BE2C (cell line): Measurements from ENCODE around the gene ZNF132.
A peak's percentile ranks its signal among the peaks of the same experiment; 100 is the strongest.

Source experiments
- DNase-seq: peaks from one replicate; pipeline ENCODE4 v3.0.0-alpha.2; 2020
- H3K27me3 ChIP-seq: fragments of 250-450 bp; sonication (Bioruptor Pico); 2 replicates; pipeline ENCODE4 v1.5.1; 2020; ENCODE audit warnings: mild to moderate bottlenecking
- H3K36me3 ChIP-seq: fragments of 250-450 bp; sonication (Bioruptor Pico); 2 replicates; pipeline ENCODE4 v1.5.1; 2020; ENCODE audit warnings: mild to moderate bottlenecking
- H3K4me1 ChIP-seq: fragments of 250-450 bp; sonication (Bioruptor Pico); 2 replicates; pipeline ENCODE4 v1.5.1; 2020
- H3K4me3 ChIP-seq: 2 replicates; pipeline ENCODE4 v1.5.1; 2011; ENCODE audit warnings: low read depth, low read length
- H3K9me3 ChIP-seq: fragments of 250-450 bp; sonication (Bioruptor Pico); 2 replicates; pipeline ENCODE4 v1.5.1; 2020
- CTCF ChIP-seq: IDR thresholded peaks from 2 replicates; pipeline ENCODE4 v1.5.1; 2012; ENCODE audit warnings: mild to moderate bottlenecking, low read depth, low read length

ZNF132 gene

DNA sequence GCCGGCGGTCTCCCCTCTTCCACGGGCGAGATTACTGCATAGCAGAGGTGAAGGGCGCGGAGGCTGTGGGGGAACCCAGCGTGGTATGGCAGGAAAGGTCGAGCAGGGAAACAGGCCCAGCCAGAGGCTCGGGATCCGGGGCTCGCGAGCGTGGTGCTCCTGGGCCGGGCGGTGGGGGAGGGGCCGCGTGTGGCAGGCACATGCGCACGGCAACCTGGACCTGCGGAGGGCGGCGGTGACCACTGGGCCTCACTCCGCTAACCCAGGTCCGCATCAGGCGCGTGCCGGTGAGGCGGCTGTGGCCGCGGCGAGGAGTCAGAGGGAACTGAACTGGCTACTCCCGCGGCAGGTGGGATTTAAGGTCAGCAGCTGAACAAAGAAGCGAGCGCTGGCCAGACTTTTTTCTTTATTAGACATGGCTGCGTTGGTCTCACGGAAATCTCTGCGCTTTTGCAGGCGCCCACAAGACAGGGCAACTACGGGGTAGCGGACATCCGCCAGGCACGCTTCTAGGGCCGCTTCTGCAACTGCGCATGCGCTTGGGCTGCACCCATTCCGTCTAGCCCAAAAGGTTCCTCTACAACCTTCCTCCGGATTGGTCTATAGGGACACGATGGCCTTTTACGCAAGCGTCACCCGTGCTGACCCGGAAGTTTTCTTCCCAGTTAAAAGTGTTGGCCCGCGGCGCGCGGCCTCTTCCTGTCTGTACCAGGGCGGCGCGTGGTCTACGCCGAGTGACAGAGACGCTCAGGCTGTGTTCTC, 53.2 kb downstream of the ZNF132 start, which contains the start of gene RPS5:
TSS of gene RPS5 (plus strand) at position 694 of the 762 bp plus-strand sequence. CDS start 869 bp downstream, outside the sequence.
- peak; percentile 96 for DNase-seq
- H3K36me3 ChIP-seq: peaks cover 45% of the 10 kb centered on the region
- H3K9me3 ChIP-seq: no peaks in the 10 kb centered on the region
- no peak for TF ChIP-seq CTCF
- H3K27me3 ChIP-seq: no peaks in the 10 kb centered on the region
- H3K4me1 ChIP-seq: peaks cover 7% of the 10 kb centered on the region
- peak within 1 kb of the TSS; percentile 100 for H3K4me3 ChIP-seq

DNA sequence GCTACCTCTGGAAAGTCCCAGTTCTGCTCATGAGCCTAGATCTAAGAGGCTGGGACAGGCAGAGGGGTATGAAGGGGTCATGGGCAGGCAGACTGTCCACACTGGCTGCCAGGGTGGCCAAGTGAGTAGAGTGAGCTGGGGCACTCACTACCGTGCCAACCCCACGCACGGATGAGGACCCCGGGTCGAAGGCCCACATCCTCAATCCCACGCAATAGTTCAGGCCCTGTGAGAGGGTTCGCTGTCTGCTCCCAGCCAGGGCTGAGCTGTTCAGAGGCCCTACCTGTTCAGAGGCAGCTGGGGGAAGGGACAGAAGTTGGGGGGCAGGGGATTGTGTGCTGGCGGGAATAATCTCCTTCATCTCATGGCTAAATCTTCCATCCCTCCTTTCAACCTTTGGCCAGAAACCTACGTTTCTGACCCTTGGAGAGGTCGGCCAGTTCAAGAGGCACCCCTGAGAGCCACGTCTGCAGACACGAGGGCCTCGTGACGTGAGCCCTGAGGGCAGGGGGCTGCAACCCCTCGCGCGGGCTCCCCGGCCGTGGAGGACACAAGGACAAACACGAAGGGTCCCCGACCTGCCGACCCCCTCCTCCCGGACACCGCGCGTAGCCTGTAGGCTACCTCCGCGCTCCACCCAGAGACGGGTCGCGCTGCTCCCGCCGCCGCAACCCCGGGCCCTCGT, 53.9 kb downstream of the ZNF132 start:
- Histone ChIP-seq H3K4me1 (peaks cover 7% of the 10 kb centered on the region), H3K9me3 (no peaks in the 10 kb centered on the region), H3K36me3 (peaks cover 37% of the 10 kb centered on the region), H3K27me3 (no peaks in the 10 kb centered on the region), H3K4me3 (peak overlapping the region; percentile 100)
- TF ChIP-seq CTCF: no peak
- DNase-seq: peak; percentile 28

GRCh38 chr19:58385313-58385890, 54.6 kb downstream of the ZNF132 start:
- Histone ChIP-seq H3K27me3 (no peaks in the 10 kb centered on the region), H3K4me1 (peaks cover 7% of the 10 kb centered on the region), H3K36me3 (peaks cover 31% of the 10 kb centered on the region), H3K4me3 (peak overlapping the region; percentile 100), H3K9me3 (no peaks in the 10 kb centered on the region)
- no peak for DNase-seq
- no peak for TF ChIP-seq CTCF

DNA sequence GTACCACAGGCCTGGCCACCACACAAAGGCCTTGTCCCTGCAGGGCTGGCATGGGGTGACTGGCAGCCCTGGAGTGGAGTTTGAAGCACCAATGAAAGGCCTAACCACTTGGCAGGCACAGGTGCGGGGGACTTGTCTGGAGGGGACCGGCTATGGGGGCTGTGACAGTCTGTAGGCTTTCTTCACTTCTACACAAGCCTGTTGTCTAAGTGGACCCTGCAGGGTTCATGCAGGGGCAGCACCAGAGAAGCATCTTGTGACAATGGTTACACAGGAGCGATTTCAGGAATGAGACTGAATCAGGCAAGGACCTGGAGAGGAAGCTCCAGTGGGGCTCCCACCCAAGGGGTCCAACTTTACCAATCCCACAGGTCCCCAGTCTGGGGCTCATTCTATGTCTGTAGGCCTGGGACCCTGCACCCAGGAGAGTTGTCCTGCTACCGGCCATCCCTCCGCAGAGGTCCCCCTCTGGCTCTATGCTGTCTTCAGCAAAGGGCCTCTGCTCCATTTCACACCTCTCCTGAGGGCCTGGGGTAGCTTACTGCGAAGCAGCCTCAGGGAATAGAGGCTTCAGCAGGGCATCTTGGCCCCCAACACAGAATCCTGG, 56.9 kb downstream of the ZNF132 start:
- H3K27me3 ChIP-seq: no peaks in the 10 kb centered on the region
- DNase-seq: no peak
- no peaks in the 10 kb centered on the region for H3K9me3 ChIP-seq
- TF ChIP-seq CTCF: no peak
- peaks cover 8% of the 10 kb centered on the region for H3K36me3 ChIP-seq
- H3K4me3 ChIP-seq: no peak overlapping the region
- H3K4me1 ChIP-seq: peaks cover 7% of the 10 kb centered on the region
